Heart left ventricle (tissue), 13 donors: ENCODE results near the gene MED12L.

Source experiments
- CTCF ChIP-seq, 12 donors: fragments of 200-600 bp; sonication (generic) in 4 of 12; IDR thresholded peaks; one replicate each; pipeline versions ENCODE4 v1.5.0 to v1.8.0; 2018 to 2022; ENCODE audit warnings: antibody characterized with exemption in 12 of 12, mild to moderate bottlenecking in 5 of 12
- POLR2A ChIP-seq, 2 donors: fragments of 450-650 bp; IDR thresholded peaks; one replicate each; pipeline ENCODE4 v1.6.1; 2017; ENCODE audit warnings: antibody characterized with exemption in 2 of 2, mild to moderate bottlenecking in 2 of 2, moderate library complexity in 2 of 2
- donor health status: ischemic (EF 13 %, LVEDD 7.1; RV severe dilation, severe dysfunction).
- donor health status: DM: no; HTN: yes; CAD: no.
- donor health status: DM: no; HTN: no; CAD: no.
- donor health status: ischemic (EF 25% LVEDD 6.9; RV normal size, moderate dysfunction).
- donor health status: ischemic (EF 25% LVEDD 5.7; RV mildly dilated, moderate dysfunction).
- donor health status: ischemic (EF 35%, LVEDD 5.7; RV mildly dilated, moderate dysfunction).
- donor health status: nonischemic (EF 11% LVEDD 7.7; RV severe dilation, severe dysfunction).
- donor health status: DM: yes; HTN: yes; CAD: no.
- donor health status: PGD.
- donor health status: ischemic (EF 29% LVEDD 5.4; RV normal size, mild dysfunction).
- donor health status: nonischemic (EF 23%, LVEDD 6.1; RV moderate dilation, normal function).

GRCh38 chr3:151426341-151426657, 340.8 kb downstream of the MED12L start:
- peak in 1 of 12 donors; percentile 6 for TF ChIP-seq CTCF (IDR thresholded peaks at IDR 0.05)
- TF ChIP-seq POLR2A (IDR thresholded peaks at IDR 0.05) = no peak
